Thyroid gland (tissue), 4 donors: ENCODE data around the gene BATF.

Experiments used
- CTCF ChIP-seq, 6 experiments: fragments of 200-600 bp in 3 of 6; fragments of 450-650 bp in 3 of 6; sonication (generic) in 3 of 6; IDR thresholded peaks; one replicate each; pipeline ENCODE4 v1.5.1; 2016 to 2019; ENCODE audit warnings: antibody characterized with exemption in 6 of 6, mild to moderate bottlenecking in 2 of 6, inconsistent platforms in 1 of 6, moderate library complexity in 1 of 6
- POLR2A ChIP-seq, 2 donors: fragments of 450-650 bp; IDR thresholded peaks; one replicate each; pipeline ENCODE4 v1.6.1; 2017; ENCODE audit warnings: antibody characterized with exemption in 2 of 2, mild to moderate bottlenecking in 2 of 2, moderate library complexity in 1 of 2

DNA sequence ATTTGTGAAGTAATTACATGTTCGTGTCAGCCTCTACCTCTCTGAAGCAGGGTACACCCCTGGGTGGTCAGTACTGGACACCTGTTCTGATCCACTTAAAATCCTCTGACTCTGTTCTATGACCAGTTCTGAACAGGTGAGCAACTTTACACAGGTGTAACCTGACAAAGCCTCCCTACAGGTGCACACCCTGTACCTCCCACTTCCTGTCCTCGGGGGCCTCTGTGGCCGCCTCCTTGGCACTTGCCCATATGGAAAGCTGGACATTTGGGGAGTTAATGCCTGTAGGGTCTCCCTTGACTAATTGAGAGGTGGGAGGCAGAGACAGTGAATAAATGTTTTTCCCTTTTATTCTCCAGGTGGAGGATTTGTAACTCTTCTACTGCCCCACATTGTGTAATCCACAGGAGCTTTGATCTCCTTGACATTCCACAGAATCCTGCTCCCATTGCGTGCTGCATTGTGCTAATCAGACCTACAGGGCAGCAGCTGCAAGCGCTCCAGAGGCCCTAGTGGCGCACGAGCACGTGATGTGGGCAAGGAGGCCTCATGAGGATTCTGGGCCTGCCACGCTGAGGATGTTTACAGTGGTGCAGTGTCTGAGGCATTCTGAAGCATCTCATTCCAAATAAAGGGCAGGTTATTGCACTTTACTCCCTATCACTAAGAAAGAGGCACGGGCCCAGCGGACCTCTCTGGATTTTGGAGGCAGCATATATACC is 45.8 kb upstream of the BATF start:
- no peak for TF ChIP-seq CTCF (IDR thresholded peaks at IDR 0.05)
- TF ChIP-seq POLR2A (IDR thresholded peaks at IDR 0.05) = no peak
